Stimulated activated CD8-positive, alpha-beta memory T cell treated with anti-CD3 and anti-CD28 coated beads, Interleukin-7, amount 100 ng/mL, for 48 hours (primary cell): ENCODE data around the gene SIRT7.

Experiments used
- DNase-seq, 2 donors: peaks; one replicate each; pipeline ENCODE4 v3.0.0-alpha.2; 2020; ENCODE audit warnings: low read depth in 1 of 2; ENCODE audit errors: extremely low read depth in 1 of 2

The SIRT7 gene

GRCh38 chr17:81917565-81918332 lies at the start of gene SIRT7:
TSS of gene SIRT7 (minus strand) at chr17:81918176. CDS start at chr17:81918131, 45 bp downstream.
- DNase-seq, result peak; percentile 53 to 69

GRCh38 chr17:81967244-81967532 lies 49.2 kb upstream of the SIRT7 start:
- DNase-seq, result no peak

GRCh38 chr17:81966343-81967243 lies 48.6 kb upstream of the SIRT7 start:
- no peak for DNase-seq

GRCh38 chr17:81964081-81964849 lies 46.3 kb upstream of the SIRT7 start:
- no peak for DNase-seq

- DNase-seq, result no peak
Measured at GRCh38 chr17:81962499-81963441, 44.8 kb upstream of the SIRT7 start.

- DNase-seq, result no peak
Measured at GRCh38 chr17:81961521-81962498, 43.8 kb upstream of the SIRT7 start.

GRCh38 chr17:81961087-81961511 lies 43.1 kb upstream of the SIRT7 start, which contains the start of gene NOTUM:
TSS of gene NOTUM (minus strand) at chr17:81961187. CDS start at chr17:81960909, 278 bp downstream.
- no peak for DNase-seq

GRCh38 chr17:81960130-81960958 lies 42.4 kb upstream of the SIRT7 start:
- no peak for DNase-seq

GRCh38 chr17:81959362-81960129 lies 41.6 kb upstream of the SIRT7 start:
- DNase-seq, result peak; percentile 44 to 46

- DNase-seq, result no peak
Measured at GRCh38 chr17:81958633-81959342, 40.8 kb upstream of the SIRT7 start.

GRCh38 chr17:81957691-81958432 lies 39.9 kb upstream of the SIRT7 start:
- no peak for DNase-seq

- DNase-seq, result no peak
Measured at GRCh38 chr17:81956607-81957589, 38.9 kb upstream of the SIRT7 start.

- DNase-seq, result no peak
Measured at GRCh38 chr17:81955756-81956544, 38.0 kb upstream of the SIRT7 start.
